DMS53 (cell line): Measurements from ENCODE around the gene QKI.

Source experiments
- DNase-seq: peaks from one replicate; lab custom pipeline; 2025; lab: John Stamatoyannopoulos, UW

The QKI gene

DNA sequence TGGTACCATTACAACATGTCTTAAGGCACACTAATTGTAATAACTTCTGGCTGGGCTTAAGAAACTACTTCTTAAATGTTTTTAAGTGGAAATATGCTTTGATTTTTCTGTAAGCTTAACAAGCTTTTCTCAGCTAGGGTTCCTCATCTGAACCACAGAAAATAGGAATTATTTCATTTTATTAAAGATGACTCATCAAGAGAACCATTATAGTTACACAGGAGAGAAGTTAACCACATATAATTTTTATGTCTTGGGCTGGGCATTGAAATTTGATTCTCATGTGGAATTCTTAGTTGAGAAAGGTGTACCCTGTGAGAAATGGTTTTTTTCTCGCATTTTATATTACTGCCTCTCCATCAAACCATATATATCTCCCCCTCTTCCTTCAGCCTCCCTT lies 75.1 kb downstream of the QKI start:
- no peak for DNase-seq

DNA sequence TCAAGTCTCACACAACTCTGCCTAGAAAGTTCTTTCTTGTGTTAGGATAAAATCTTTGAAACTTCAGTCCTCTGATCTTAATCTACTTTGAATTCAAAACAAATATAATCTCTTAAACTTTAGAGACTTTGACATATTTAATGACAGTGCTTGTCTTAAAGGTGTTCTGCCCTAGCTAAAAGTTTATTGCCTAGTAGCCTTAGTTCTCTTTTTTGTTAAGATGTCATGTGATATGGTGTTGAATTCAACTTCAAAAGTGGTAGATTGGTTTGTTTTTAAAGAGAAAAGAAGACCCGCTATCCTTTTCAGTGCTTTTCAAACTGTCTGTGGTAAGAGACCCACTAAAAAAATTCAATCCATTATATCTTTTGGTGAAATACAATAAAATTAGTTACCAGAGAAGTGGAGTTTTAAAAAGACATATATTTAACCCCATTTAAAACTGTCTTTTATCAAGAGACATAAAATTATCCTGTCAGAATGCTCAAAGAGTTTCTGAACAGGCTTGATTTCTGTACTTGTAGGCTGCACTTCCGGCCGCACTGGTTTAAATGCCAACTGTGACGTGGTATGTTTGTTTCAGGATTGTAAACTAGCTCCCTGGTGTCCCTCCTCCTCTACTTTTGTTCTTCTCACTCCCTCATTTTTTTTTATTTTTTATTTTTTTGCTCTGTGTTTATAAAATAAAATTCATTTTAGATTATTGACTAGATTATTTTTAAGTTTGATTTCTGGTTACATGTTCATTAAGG lies 76.5 kb downstream of the QKI start:
- peak; percentile 82 for DNase-seq

DNA sequence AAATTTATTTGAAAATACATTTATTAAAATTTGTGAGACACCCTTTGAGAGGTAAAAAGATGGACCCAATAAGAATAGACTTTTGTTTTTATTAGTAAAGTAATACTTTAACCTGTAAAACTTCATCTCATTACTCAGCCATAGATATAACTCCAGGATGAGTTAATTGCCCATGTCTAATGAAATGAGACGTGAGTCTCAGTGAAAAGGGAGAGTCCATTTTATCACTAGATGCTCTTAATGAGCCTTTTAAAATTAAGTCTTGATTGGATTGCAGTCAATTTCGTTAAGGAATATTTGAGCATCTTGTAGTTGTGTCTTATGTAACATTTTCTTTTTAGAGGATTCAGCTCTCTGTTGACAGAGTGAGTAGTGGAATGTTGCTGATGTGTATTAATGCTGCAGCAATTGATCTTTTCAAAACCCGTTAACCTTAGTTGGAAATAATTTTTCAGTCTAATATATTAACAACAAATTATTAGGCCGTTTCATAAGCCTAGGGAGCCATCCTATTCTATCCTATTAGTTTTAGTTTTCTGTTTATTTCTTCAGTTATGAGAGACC lies 77.3 kb downstream of the QKI start:
- no peak for DNase-seq

DNA sequence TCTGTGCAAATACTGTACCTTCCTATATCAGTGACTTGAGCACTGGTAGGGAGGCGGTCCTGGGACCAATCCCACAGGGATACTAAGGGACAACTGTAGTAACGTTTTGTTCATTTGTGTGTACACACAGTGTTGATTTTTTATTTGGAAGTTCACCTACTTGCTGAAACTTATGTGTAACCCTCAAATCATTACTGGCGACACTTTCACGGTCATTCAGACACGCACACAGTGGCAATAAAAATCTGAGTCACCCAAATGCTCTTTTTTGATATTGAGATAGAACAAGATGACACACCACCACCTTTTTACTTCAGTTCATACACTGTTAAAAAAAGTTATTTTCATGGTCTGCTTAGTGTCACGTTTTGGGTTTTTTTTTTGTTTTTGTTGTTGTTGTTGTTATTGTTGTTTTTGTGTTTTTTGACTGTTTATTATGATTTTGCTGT lies 79.8 kb downstream of the QKI start:
- DNase-seq: no peak

DNA sequence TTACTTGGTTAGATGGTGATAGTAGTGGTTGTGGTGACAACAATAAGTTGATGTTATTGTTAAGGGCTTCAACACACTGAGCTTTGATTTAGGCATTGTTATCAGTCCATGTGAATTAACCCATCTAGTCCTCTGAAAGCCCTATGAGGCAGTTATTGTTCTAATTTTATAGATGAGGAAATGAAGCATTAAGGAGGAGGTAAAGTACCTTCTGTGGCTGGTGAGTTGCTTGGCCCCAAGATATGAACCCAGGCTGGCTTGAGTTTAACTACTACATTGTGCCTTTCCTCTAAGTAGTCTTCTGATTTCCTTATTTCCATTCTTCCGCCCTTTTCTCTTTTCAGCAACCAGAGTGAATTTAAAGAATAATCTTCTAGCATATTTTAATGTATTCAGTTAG lies 81.7 kb downstream of the QKI start:
- no peak for DNase-seq

DNA sequence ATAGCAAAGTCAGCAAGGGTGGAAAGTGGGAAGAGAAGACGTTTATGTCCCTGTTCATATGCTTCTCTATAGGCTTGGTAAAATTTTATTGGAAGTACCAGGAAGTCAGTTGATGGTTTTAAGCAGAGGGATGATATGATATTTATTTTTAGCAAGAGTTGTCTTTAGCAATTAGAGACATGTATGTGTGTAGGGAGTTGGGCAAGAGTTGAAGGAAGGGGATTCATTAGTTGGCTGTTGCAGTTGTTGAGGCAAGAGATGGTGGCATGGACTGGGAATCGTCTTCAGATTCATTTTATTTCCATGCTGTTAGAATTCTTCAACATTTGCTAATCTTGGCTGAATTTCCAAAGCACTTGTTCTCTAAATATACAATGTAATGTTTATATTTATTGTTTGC lies 85.6 kb downstream of the QKI start:
- no peak for DNase-seq

DNA sequence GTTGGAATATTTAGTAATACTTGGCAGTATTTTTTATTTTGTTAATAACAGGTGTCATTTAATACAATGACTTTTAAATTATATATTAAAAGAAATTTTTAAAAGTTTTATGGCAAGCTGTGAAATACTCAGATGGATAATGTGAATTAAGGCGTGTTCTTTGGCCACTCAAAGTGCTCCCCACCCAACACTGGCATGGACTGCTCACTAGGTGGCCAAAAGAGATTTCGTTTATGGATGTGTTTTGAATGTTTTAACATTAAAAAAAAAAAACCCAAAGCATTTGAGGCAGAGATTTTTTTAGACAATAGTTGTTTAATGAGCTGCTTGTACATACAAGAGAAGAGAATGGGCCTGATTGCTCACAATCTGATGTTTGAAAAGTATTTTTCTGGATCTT lies 86.5 kb downstream of the QKI start:
- no peak for DNase-seq

DNA sequence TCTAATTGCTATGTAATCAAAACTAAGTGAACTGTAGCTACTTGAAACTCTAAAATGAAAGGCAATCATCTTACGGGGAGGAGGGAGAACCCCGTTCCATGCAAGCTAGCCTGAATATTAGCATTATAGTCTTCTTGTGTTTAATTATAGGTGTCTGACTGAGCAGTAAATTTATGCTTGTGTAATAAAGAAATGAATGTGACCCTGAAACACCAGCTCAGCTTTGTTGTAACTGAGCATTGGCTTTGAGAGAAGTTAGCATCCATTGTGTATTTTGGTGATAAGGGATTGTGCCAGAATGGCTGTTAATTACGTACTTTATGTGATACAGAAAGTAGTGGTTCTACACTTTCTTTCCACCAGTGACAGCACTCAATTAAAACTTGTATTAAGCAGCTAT lies 86.9 kb downstream of the QKI start:
- DNase-seq: no peak

DNA sequence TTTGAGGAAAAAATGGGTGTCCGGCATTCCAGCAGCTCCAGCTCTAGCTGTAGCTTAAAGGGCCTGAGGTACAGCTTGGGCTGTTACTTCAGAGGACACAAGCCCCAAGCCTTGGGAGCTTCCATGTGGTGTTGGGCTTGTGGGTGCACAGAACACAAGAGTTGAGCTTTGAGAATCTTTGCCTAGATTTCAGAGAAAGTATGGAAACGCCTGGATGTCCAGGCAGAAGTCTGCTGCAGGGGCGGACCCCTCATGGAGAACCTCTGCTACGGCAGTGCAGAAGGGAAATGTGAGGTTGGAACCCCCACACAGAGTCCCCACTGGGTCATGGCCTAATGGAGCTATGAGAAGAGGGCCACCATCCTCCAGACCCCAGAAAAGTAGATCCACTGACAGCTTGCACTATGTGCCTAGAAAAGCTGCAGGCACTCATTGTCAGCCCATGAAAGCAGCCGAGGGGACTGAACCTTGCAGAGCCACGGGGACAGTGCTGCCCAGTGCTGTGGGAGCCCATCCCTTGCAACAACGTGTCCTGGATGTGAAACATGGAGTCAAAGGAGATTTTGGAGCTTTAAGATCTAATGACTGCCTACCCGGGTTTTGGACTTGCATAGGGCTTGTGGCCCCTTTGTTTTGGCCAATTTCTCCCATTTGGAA lies 90.6 kb downstream of the QKI start:
- no peak for DNase-seq

DNA sequence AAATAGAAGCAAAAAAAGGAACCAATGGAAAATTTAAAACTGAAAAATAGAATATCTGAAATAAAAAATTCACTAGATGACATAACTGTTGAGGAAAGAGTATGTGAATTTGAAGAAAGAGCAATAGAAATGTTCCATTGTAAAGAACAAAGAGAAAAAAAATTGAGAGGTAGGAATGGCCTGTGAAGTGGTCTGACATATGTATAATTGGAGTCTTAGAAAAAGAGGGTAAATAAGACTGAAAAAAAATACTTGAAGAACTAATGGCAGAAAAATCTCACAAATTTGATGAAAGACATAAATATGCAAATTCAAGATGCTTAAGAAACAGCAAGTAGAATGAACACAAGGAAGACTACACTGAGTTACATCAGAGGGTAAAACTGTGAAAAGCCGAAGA lies 93.4 kb downstream of the QKI start:
- peak; percentile 11 for DNase-seq

DNA sequence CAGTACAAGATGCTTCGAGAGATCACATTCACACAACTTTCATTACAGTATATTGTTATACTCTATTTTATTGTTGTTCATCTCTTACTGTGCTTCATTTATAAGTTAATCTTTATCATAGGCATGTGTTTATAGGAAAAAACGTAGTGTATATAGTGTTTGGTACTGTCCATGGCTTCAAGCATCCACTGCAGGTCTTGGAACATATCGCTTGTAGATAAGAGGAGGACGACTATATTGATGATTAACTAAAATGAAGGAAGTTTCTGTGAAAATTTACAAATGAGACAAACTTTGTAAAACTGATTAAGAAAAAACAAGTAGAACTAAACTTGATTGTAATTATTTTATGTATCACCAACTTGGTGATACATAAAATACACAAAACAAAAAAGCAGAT lies 98.5 kb downstream of the QKI start:
- no peak for DNase-seq

DNA sequence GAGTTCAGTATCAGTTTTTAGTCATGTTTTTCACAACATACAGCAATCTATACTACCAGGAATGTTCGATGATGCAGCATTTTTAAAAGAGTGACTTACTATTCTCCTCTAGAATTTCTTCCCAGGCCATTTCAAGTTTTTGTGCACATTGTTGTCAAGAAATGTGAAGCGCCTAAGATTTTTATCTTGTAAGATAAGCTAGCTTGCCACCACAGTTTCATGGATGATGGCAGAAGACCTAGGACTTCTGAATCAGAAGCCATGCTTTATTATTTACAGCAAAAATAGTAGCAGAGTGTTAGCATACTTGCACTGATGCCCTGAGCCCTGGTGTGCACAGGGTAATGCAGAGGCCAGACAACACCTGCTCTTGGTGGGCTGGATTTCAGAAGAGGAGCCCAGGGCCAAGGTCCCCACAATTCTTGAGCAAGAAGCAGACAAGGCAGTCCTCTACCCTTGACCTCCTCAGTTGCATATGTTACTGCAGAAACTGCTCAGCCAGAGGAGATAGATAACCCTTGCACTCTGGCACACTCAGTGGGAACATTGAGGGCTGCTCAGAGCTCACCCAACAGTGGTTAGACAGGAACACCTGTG lies 99.2 kb downstream of the QKI start:
- DNase-seq: no peak

DNA sequence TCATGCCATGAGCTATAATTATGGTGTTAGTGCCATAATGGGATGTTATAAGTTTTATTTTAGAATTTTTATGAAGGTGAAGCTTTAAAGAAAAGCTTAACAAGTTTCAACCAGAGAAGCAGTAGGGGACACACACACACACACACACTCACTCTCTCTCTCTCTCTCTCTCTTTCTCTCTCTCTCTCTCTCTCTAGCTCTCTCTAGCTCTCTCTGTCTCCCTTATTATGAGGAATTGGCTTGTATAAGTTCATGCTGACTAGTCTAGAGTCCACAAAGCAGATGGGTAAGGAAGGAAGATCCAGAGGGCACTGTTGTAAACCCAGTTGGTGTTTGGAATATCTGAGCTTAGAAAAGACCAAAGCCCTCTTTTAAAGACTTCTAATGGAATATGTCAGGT lies 102.4 kb downstream of the QKI start:
- no peak for DNase-seq

DNA sequence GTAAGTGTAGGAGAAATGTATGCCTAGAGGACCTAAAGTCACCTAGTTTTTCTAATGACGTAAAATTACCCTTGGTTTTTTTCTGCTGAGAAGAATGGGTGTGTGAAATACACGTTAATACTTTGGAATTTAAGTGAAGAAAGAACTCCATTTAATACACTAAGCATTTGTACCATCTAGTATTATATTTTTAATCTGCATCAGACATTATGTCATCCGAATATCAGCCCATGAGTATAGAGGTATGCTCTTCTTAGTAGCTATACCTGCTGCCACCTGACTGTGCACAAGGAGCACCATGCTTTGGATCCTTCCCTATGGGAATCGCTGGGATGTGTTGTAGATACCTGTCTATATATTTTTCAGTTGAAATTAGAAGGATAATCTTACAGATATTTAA lies 106.4 kb downstream of the QKI start:
- DNase-seq: no peak

DNA sequence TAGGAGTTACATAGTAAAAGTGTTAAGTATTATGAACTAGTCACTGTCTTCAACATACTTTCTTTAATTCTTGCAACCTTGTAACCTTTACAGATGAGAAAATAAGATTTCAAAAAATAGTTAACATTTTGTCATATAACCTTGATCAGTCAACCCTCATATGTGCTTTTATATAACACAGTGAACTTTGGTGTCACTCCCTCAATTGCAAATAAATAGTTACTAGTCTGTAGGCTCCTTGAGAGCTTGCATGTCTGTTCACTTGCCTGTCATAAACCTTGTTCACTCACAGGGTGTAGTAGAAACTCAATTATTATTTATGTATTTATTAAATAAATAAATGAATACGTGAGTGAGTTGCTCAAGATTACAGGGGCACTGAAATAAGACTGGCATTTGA lies 107.5 kb downstream of the QKI start:
- DNase-seq: no peak

DNA sequence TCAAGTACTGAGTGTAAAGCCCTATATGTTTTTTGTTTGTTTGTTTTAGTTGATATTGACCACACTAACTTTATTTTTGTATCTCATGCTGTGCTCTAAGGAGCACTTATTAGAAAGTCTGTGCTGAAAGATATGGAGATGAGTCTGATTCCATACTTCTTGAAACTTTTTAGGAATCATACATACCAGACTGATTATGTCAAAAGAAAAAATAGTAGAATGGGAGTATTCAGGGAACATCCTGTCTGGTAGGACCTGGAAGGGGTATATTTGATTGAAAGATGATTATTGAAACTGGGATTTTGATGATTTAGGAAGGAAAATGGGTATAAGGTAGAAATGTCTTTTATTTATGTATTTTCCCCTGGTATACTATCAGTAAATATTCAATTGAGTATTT lies 111.4 kb downstream of the QKI start:
- DNase-seq: no peak

DNA sequence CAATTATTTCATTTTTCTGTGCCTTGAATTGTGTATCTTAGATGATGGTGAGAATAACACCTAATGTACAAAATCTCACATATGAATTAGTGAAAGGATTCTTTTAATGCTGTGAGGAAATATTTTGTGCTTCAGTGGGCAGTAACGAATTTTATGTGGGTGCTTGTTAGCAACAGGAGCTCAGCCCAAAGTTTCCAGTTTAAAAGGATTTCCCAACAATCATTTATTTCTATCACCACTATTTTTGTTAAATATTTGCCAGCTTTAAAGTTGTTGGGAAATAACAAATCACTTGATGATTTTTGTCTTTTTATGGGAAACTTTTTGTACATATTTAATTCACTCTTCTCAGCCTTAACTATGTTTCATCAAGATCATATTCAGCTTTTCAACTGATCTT lies 111.8 kb downstream of the QKI start:
- no peak for DNase-seq

DNA sequence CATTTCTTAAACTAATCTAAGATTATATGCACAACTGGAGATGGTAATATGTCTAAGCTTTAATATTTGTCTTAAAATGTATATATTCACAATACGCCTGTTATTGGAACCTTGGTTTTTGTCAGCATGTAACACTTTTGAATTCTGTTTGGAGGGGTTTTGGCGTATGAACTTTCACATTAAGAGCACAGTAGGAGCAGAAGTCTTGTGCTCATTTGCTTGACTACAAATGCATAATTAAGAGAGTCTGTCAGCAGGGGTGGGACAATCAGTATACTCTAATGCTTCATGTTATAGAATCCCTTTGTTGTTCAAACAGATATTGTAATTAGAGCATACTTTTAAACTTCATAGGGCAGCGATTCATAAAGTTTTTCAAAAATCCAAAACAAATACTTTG lies 112.8 kb downstream of the QKI start:
- DNase-seq: no peak

DNA sequence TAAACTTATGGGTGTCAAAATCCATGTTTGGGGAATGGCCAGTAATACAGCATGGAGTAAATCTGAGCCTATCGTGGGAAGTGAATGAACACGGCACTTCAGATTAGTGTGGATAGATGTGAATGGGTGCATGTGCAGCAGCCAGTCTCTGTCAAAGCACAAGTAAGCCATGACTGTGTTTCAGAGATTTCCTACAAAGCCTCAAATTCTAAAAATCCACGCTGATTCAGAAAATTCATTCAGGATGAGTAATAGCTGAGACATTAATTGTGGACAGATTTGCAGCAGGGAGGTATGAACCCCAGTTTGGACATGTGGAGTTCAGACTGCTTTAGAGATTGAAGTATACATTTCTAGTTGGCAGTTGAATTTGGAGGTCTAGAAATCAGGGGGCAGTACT lies 115.1 kb downstream of the QKI start:
- DNase-seq: no peak

DNA sequence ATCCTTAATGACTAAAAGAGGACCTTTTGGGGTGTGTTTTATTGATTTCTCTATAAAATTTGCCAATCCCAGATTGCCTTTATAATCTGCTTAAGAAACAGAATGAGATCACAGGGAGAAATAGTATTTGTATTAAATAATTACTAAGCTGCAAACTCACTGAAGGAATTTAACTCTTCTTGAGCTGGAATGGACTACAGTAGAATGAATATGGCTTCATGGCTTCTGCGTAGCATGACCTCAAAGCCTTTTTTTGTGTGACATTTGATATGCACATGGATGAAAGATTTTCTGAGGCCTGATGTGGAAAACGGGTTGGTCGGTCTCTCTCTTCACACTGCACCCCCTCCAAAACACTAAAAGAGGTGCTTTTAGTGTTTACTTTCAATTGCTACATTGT lies 115.9 kb downstream of the QKI start:
- no peak for DNase-seq

DNA sequence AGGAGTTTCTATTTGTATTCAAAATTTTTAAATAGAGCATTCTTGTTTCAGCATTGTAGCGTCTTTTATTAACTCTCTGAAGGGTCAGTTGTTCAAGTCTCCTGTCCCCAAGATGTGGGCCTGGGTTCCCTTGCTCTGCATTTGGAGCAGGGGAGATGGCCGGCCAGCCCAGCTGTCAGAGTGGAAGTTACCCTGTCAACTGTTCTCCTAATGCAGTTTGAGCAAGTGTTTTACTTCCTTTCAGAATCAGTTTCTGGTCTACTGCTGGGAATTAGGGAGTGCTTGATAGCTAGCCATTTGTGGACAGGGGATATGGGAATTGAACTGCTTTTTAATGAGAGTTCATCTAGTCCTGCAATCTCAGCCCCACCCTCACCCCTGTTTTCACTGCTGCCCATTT lies 116.6 kb downstream of the QKI start:
- no peak for DNase-seq

DNA sequence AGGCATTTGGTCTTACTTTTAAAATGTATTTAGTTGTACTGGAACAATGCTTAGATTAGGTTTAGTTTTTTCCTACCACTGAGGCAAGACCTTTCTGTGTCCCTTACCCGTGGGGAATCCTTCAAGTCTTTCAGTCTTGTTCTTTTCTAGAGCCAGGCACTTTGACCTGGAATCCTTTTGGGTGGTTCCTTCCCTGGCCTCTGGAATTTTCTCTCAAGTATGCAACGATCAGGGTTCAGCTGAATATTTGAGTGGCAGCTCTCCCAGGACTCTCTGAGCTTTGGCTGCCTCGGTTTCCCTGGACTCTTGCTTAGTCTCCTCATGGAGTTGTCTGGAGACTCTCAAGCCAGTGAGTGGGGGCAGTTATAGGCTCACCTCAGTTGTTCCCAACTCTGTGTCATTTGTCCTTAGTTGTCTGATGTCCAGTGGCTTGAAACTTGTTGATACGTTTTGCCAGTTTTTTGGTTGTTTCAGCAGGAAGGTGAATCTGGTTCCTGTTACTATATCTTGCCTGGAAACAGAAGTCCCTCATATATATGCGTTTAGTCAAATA lies 118.1 kb downstream of the QKI start:
- DNase-seq: no peak

DNA sequence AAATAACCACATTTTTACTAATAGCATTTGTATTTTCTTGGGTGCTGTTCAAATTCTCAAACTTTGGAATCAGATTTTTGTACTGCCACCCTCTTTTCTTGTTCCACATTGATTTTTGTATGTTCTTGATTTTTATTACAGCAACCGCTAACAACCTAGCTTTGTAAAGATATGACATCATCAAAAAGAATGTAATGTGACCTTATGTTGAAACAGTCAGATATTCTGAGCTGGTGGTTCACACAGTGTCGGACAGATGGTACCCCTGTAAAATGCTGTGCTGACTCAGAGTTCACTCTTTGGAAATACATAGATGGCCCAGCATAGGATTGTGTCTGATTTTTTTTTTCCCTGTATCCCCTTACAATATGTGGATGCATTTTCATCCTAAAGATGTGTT lies 118.9 kb downstream of the QKI start:
- peak; percentile 63 for DNase-seq
